Mucosa of descending colon (tissue), 3 donors: ENCODE measurements around the gene MCOLN2. TPM values are rescaled to one million over a fixed set of nuclear protein-coding genes. Genes with fewer than 3 reads are reported as not detected.
A peak's percentile ranks its signal among the peaks of the same experiment; 100 is the strongest.

Source experiments
- ATAC-seq: fragments of 200-7000 bp; cut with Tn5 transposase; one replicate; pipeline ENCODE4 v1.9.1; 2020; ENCODE audit warnings: mild to moderate bottlenecking, moderate library complexity
- DNase-seq, 3 donors: peaks; one replicate each; pipeline ENCODE4 v3.0.0-alpha.2; 2020
- H3K36me3 ChIP-seq: fragments of 200-600 bp; one replicate; pipeline ENCODE4 v1.8.0; 2021; ENCODE audit warnings: low read depth, mild to moderate bottlenecking
- H3K4me1 ChIP-seq: fragments of 200-600 bp; one replicate; pipeline ENCODE4 v1.8.0; 2021; ENCODE audit warnings: low read depth, mild to moderate bottlenecking
- H3K4me3 ChIP-seq: fragments of 200-600 bp; one replicate; pipeline ENCODE4 v1.8.0; 2021; ENCODE audit warnings: mild to moderate bottlenecking
- H3K9me3 ChIP-seq: fragments of 200-600 bp; one replicate; pipeline ENCODE4 v1.8.0; 2021; ENCODE audit warnings: mild to moderate bottlenecking
- intact Hi-C, 2 donors: fragments of 100-400 bp; cut with DNase I in 1 of 2; cut with micrococcal nuclease in 1 of 2; formaldehyde crosslinking; loops; one replicate each; pipeline versions ENCODE4 v1.11.0 to v1.11.1; 2022; cut with DNase I, micrococcal nuclease
- long read RNA-seq, 2 donors: library from polyadenylated mRNA; unstranded; transcript quantifications; one replicate each; pipeline ENCODE4 v2.0.0, GENCODE V29; 2019 to 2021
- total RNA-seq, 3 donors: library from RNA; stranded (reverse); fragmentation: NEBNext Ultra II Directional in 2 of 3; extraction: Animal tissue kit (Norgen Biotek cat#: 25700) in 2 of 3; gene quantifications; one replicate each; pipeline versions ENCODE4 v1.2.1 to v1.2.4, GENCODE V29; 2021 to 2023
- TF ChIP-seq, protein P1 (sequence below): fragments of 200-600 bp; IDR thresholded peaks from one replicate; pipeline ENCODE4 v1.8.0; 2022; ENCODE audit warnings: antibody characterized with exemption, mild to moderate bottlenecking
- donor health status: DM: no; HTN: no; CAD: no; lungs with moderate emphysema.
- donor health status: DM: no; HTN: no; CAD: no.
- donor health status: DM: no; HTN: yes; CAD: no.

Gene MCOLN2
- total RNA-seq, result 100 to 1,000 TPM in 1 of 3 donors, 10 to 100 TPM in 2; 10.8 to 101 (median 66.2) TPM
- long read RNA-seq, donor 1, transcript MCOLN2-202 (14 exons, 2,871 nt), result major isoform, 5 of 18 reads
- long read RNA-seq, donor 1, partial matches to known transcripts, result 0 of 18 reads
- long read RNA-seq, donor 1, other reads (novel, unspliced or antisense), result 12 of 18 reads
- long read RNA-seq, donor 2, transcript MCOLN2-202 (14 exons, 2,871 nt), result major isoform, 44 of 76 reads
- long read RNA-seq, donor 2, partial matches to known transcripts, result 5 of 76 reads
- long read RNA-seq, donor 2, other reads (novel, unspliced or antisense), result 25 of 76 reads

DNA sequence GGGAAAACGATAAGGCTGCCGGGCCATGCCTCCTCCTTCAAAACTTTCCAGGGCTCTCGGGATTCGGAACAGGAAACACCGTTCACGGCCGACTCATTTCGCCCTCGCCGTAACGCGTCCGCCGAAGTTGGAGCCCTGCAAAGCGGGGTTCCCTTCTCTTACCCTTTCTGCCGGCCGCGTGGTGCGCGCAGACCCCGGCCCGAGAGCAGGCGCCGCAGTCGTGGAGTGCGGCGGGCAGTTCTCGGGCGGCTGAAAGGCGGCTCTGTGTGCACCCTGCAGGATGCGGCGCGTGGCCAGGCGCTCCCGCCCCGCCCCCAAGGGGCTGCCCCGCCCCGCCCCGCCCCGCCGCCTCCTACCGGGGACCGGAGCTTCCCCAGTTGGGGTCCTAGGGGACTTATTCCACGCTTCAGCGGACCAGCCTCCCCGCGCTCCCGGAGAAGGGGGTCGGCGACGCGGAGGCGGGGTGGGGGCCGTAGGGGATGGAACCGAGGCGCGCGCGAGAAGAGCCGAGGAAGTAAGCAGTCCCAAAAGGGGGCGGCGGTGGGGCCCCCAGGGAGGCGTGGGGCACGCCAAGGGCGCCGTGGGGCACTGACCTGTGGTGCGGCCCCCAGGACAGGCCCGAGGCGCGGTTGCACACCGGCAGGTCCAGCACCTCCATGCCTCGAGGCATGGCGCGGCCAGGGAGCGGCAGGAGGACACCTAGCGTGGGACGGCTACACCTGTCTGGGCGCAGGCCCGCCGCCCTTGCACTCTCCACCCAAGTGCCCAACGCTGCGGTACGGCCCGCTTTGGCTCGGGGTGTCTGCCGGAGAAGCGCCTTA lies at the start of gene MCOLN2:
MCOLN2 (minus strand) TSS at position 268 of the 821 bp plus-strand sequence; CDS start at position 27, 241 bp downstream.
- Histone ChIP-seq H3K9me3 (no peaks in the 10 kb centered on the region), H3K4me1 (peaks cover 17% of the 10 kb centered on the region), H3K36me3 (no peaks in the 10 kb centered on the region), H3K4me3 (no peak within 1 kb of the TSS)
- TF ChIP-seq, protein P1, sequence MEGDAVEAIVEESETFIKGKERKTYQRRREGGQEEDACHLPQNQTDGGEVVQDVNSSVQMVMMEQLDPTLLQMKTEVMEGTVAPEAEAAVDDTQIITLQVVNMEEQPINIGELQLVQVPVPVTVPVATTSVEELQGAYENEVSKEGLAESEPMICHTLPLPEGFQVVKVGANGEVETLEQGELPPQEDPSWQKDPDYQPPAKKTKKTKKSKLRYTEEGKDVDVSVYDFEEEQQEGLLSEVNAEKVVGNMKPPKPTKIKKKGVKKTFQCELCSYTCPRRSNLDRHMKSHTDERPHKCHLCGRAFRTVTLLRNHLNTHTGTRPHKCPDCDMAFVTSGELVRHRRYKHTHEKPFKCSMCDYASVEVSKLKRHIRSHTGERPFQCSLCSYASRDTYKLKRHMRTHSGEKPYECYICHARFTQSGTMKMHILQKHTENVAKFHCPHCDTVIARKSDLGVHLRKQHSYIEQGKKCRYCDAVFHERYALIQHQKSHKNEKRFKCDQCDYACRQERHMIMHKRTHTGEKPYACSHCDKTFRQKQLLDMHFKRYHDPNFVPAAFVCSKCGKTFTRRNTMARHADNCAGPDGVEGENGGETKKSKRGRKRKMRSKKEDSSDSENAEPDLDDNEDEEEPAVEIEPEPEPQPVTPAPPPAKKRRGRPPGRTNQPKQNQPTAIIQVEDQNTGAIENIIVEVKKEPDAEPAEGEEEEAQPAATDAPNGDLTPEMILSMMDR, result no peak
- intact Hi-C loops, result loop anchor here in 1 of 2 donors (5.0 kb wide), 1 partner anchor 265 kb away; no protein-coding TSS in a partner anchor
- ATAC-seq (peak; percentile 94), DNase-seq (peak; percentile 68 to 77 (median 71))

DNA sequence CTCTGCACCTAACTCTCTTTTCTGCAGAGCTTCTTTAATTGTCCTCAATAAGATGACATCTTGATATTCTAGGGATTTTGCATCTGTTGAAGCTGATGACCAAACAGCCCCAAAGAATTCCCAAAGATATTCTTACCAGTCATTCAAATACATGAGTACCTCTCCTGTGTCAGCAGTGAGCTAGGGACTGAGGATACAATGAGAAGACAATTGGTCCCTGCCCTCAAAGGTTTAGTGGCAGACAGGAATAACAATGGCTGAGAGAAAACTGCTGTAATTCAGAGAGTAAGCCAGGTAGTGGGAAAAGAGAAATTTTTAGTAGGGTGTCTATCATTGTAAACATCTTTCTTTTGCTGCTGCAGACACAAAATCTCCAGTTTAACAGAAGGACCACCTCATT lies 45.5 kb upstream of the MCOLN2 start:
- no peak overlapping the region for H3K4me3 ChIP-seq
- intact Hi-C loops, result no loop called here
- no peaks in the 10 kb centered on the region for H3K36me3 ChIP-seq
- H3K4me1 ChIP-seq, result no peaks in the 10 kb centered on the region
- no peak for ATAC-seq
- TF ChIP-seq, protein P1, result no peak
- no peak for DNase-seq
- no peaks in the 10 kb centered on the region for H3K9me3 ChIP-seq

- TF ChIP-seq, protein P1, result no peak
- no peaks in the 10 kb centered on the region for H3K36me3 ChIP-seq
- no peak for DNase-seq
- no peaks in the 10 kb centered on the region for H3K9me3 ChIP-seq
- intact Hi-C loops, result no loop called here
- no peaks in the 10 kb centered on the region for H3K4me1 ChIP-seq
- ATAC-seq, result no peak
- no peak overlapping the region for H3K4me3 ChIP-seq
These were observed 44.9 kb upstream of the MCOLN2 start for GRCh38 chr1:85041793-85042192.

DNA sequence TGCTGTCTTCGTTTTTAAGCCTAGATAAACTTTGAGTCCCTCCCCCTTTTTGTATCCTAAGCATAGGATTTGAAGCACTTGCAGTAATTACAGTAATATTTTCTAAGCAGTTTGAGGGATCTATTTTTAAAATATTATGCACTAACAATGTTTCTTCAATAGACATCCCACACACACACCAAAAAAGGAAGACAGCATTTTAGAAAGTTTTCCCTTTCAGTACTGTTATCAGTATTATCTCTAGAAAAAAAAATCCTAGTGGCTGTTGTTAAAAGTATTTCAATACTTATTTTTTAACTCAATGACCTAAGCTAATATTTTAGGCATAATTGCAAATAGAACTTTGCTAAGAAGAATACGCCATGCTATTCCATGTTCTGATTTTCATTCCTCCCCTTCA lies 36.3 kb upstream of the MCOLN2 start:
- TF ChIP-seq, protein P1, result no peak
- Histone ChIP-seq H3K4me1 (no peaks in the 10 kb centered on the region), H3K9me3 (no peaks in the 10 kb centered on the region), H3K4me3 (no peak overlapping the region), H3K36me3 (no peaks in the 10 kb centered on the region)
- no peak for ATAC-seq
- intact Hi-C loops, result no loop called here
- DNase-seq, result no peak

GRCh38 chr1:85030536-85030935 lies 33.6 kb upstream of the MCOLN2 start:
- TF ChIP-seq, protein P1, result no peak
- no peaks in the 10 kb centered on the region for H3K9me3 ChIP-seq
- DNase-seq, result no peak
- H3K36me3 ChIP-seq, result no peaks in the 10 kb centered on the region
- intact Hi-C loops, result no loop called here
- H3K4me3 ChIP-seq, result no peak overlapping the region
- H3K4me1 ChIP-seq, result no peaks in the 10 kb centered on the region
- no peak for ATAC-seq
